ENCODE results near the gene PDCD7.

The PDCD7 gene

GRCh38 chr15:65071381-65071811 is 62.2 kb downstream of the PDCD7 start:
- no peak for DNase-seq

GRCh38 chr15:65069779-65070546 is 63.6 kb downstream of the PDCD7 start:
- DNase-seq = no peak

GRCh38 chr15:65069179-65069578 is 64.4 kb downstream of the PDCD7 start:
- DNase-seq = no peak

- DNase-seq = no peak
These were observed 65.2 kb downstream of the PDCD7 start for GRCh38 chr15:65068403-65068788.

GRCh38 chr15:65067645-65068402 is 65.8 kb downstream of the PDCD7 start, which contains the start of gene RASL12:
RASL12 (minus strand) TSS chr15:65067991; CDS start chr15:65067835, 156 bp downstream.
- no peak for DNase-seq

All from stimulated activated naive CD4-positive, alpha-beta T cell treated with Interleukin-2 at 50 U/mL for 16 hours (primary cell).